BE2C (cell line): Measurements from ENCODE around the gene UBE3B.

ENCODE experiments used
- DNase-seq: peaks from one replicate; pipeline ENCODE4 v3.0.0-alpha.2; 2020
- H3K27me3 ChIP-seq: fragments of 250-450 bp; sonication (Bioruptor Pico); 2 replicates; pipeline ENCODE4 v1.5.1; 2020; ENCODE audit warnings: mild to moderate bottlenecking
- H3K36me3 ChIP-seq: fragments of 250-450 bp; sonication (Bioruptor Pico); 2 replicates; pipeline ENCODE4 v1.5.1; 2020; ENCODE audit warnings: mild to moderate bottlenecking
- H3K4me1 ChIP-seq: fragments of 250-450 bp; sonication (Bioruptor Pico); 2 replicates; pipeline ENCODE4 v1.5.1; 2020
- H3K4me3 ChIP-seq: 2 replicates; pipeline ENCODE4 v1.5.1; 2011; ENCODE audit warnings: low read depth, low read length
- H3K9me3 ChIP-seq: fragments of 250-450 bp; sonication (Bioruptor Pico); 2 replicates; pipeline ENCODE4 v1.5.1; 2020
- TF ChIP-seq, protein P1 (sequence below): IDR thresholded peaks from 2 replicates; pipeline ENCODE4 v1.5.1; 2012; ENCODE audit warnings: mild to moderate bottlenecking, low read depth, low read length

UBE3B gene

GRCh38 chr12:109493938-109494337, 16.5 kb downstream of the UBE3B start:
- no peak for DNase-seq
- H3K36me3 ChIP-seq, result peaks cover 16% of the 10 kb centered on the region
- no peak overlapping the region for H3K4me3 ChIP-seq
- H3K27me3 ChIP-seq, result no peaks in the 10 kb centered on the region
- TF ChIP-seq, protein P1, sequence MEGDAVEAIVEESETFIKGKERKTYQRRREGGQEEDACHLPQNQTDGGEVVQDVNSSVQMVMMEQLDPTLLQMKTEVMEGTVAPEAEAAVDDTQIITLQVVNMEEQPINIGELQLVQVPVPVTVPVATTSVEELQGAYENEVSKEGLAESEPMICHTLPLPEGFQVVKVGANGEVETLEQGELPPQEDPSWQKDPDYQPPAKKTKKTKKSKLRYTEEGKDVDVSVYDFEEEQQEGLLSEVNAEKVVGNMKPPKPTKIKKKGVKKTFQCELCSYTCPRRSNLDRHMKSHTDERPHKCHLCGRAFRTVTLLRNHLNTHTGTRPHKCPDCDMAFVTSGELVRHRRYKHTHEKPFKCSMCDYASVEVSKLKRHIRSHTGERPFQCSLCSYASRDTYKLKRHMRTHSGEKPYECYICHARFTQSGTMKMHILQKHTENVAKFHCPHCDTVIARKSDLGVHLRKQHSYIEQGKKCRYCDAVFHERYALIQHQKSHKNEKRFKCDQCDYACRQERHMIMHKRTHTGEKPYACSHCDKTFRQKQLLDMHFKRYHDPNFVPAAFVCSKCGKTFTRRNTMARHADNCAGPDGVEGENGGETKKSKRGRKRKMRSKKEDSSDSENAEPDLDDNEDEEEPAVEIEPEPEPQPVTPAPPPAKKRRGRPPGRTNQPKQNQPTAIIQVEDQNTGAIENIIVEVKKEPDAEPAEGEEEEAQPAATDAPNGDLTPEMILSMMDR, result no peak
- no peaks in the 10 kb centered on the region; the same call in 1 of the 2 replicates for H3K4me1 ChIP-seq
- H3K9me3 ChIP-seq, result no peaks in the 10 kb centered on the region

DNA sequence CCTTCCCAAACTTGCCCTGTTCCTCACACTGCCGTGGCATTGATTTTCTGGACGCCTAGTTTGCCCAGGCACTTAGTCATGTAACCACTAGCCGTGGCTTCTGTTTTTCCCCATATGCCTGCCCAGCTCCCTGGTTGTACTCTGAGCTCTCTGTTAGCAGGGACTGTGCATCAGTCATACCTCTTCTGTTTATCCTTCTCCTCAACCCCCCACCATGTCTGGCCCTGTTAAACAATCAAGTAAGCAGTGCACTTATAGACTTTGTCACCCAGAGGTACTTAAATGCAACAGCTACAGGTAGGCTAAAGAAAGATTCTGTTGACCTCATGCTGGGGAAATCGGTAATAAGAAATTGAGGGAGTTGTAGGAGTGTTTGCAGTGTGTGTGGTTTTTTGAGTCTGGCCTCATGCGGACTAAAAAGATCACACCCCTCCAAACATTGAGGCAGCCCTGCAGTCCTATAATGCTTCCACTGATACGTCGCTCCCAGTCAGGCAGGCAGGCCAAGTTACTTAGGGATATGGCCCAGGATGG, 17.0 kb downstream of the UBE3B start:
- H3K4me1 ChIP-seq, result no peaks in the 10 kb centered on the region; the same call in 1 of the 2 replicates
- H3K27me3 ChIP-seq, result no peaks in the 10 kb centered on the region
- TF ChIP-seq, protein P1, result no peak
- peaks cover 11% of the 10 kb centered on the region for H3K36me3 ChIP-seq
- H3K9me3 ChIP-seq, result no peaks in the 10 kb centered on the region
- no peak for DNase-seq
- no peak overlapping the region for H3K4me3 ChIP-seq

DNA sequence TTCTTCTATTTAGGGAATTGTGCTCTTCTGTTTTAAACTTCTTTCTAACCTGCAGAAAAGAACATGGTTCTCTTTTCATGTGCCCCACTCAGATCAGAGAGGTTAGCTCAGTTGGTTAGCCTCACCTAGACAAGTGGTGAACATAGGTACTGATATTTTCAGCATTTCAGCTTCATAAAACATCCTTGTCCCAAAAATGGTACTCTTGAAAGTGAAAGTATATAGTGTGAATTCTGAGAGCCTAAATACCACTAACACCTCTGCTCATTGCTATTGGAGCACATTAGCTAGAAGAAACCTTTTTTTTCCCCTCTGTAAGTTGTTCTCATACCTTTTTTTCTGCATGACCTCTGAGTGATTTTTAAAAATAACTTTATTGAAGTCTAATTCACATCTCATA, 17.6 kb downstream of the UBE3B start:
- no peaks in the 10 kb centered on the region for H3K9me3 ChIP-seq
- H3K4me3 ChIP-seq, result no peak overlapping the region
- H3K36me3 ChIP-seq, result peaks cover 5% of the 10 kb centered on the region
- H3K27me3 ChIP-seq, result no peaks in the 10 kb centered on the region
- H3K4me1 ChIP-seq, result no peaks in the 10 kb centered on the region; the same call in 1 of the 2 replicates
- TF ChIP-seq, protein P1, result no peak
- DNase-seq, result no peak

DNA sequence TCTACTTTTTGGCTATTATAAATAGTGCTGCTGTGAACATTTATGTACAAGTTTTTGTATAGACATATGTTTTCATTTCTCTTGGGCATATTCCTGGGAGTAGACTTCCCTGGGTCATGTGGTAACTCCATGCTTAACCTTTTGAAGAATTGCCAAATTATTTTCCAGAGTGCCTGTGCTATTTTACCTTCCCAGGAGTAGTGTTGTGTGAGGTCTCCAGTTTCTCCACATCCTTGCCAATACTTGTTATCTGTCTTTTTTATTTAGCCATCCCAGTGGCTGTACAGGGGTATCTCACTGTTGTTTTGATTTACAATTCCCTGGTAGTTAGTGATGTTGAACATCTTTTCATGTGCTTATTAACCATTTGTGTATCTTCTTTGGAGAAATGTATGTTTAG, 18.9 kb downstream of the UBE3B start:
- TF ChIP-seq, protein P1, result no peak
- no peaks in the 10 kb centered on the region; the same call in 1 of the 2 replicates for H3K4me1 ChIP-seq
- no peak for DNase-seq
- H3K27me3 ChIP-seq, result no peaks in the 10 kb centered on the region
- H3K4me3 ChIP-seq, result no peak overlapping the region
- H3K9me3 ChIP-seq, result no peaks in the 10 kb centered on the region
- H3K36me3 ChIP-seq, result no peaks in the 10 kb centered on the region; the same call in none of the 2 replicates

- H3K36me3 ChIP-seq, result no peaks in the 10 kb centered on the region; the same call in 1 of the 2 replicates
- no peaks in the 10 kb centered on the region for H3K9me3 ChIP-seq
- no peaks in the 10 kb centered on the region; the same call in 1 of the 2 replicates for H3K4me1 ChIP-seq
- TF ChIP-seq, protein P1, result no peak
- H3K27me3 ChIP-seq, result no peaks in the 10 kb centered on the region
- DNase-seq, result peak; percentile 58
- peak overlapping the region; percentile 33 for H3K4me3 ChIP-seq
Observed at GRCh38 chr12:109497675-109498074, 20.2 kb downstream of the UBE3B start.

- TF ChIP-seq, protein P1, result no peak
- H3K36me3 ChIP-seq, result peaks cover 10% of the 10 kb centered on the region
- H3K27me3 ChIP-seq, result no peaks in the 10 kb centered on the region
Observed at GRCh38 chr12:109500406-109501185, 23.2 kb downstream of the UBE3B start.

More at GRCh38 chr12:109500406-109501185, 23.2 kb downstream of the UBE3B start:
- no peak for DNase-seq
- H3K4me3 ChIP-seq, result no peak overlapping the region
- H3K9me3 ChIP-seq, result no peaks in the 10 kb centered on the region
- H3K4me1 ChIP-seq, result peaks cover 8% of the 10 kb centered on the region
